ENCODE data around the gene LAPTM4A.

- TF ChIP-seq CTCF (conservative IDR thresholded peaks at IDR 0.05): no peak
- TF ChIP-seq EZH2 (IDR thresholded peaks at IDR 0.05; ENCODE audit: low read depth): no peak
Measured at GRCh38 chr2:19989342-19989666, 62.1 kb downstream of the LAPTM4A start.

Data from PC-9 (cell line).